Activated T-cell treated with anti-CD3 and anti-CD28 coated beads, Interleukin-2, amount 50 U/mL, for 72 hours (primary cell): ENCODE data around the gene PHF23. TPM values are rescaled to one million over a fixed set of nuclear protein-coding genes. Genes with fewer than 3 reads are reported as not detected.

Source experiments
- ATAC-seq, 2 donors: fragments of 150-1000 bp; cut with Tn5 transposase; replicated peaks in 1 of 2; 2 replicates each; pipeline ENCODE4 v1.10.0; 2021; ENCODE audit warnings: moderate library complexity in 2 of 2, mild to moderate bottlenecking in 1 of 2
- DNase-seq, 2 donors: peaks; one replicate each; pipeline ENCODE4 v3.0.0; 2021 to 2022; ENCODE audit warnings: mixed read lengths in 1 of 2
- H3K27ac Mint-ChIP-seq: one replicate; pipeline ENCODE4 v1.8.0; 2022; ENCODE audit warnings: mild to moderate bottlenecking, moderate library complexity, mixed read lengths
- H3K27me3 Mint-ChIP-seq: one replicate; pipeline ENCODE4 v1.8.0; 2022; ENCODE audit warnings: low read depth, mixed read lengths
- H3K36me3 Mint-ChIP-seq, 2 donors: one replicate each; pipeline ENCODE4 v1.8.0; 2022; ENCODE audit warnings: mixed read lengths in 2 of 2, mild to moderate bottlenecking in 1 of 2; ENCODE audit not compliant: insufficient read depth in 2 of 2
- H3K4me1 Mint-ChIP-seq: one replicate; pipeline ENCODE4 v1.8.0; 2022; ENCODE audit warnings: low read depth, mixed read lengths
- H3K4me3 Mint-ChIP-seq, 2 donors: one replicate each; pipeline ENCODE4 v1.8.0; 2022; ENCODE audit warnings: mild to moderate bottlenecking in 2 of 2, mixed read lengths in 2 of 2, moderate library complexity in 2 of 2
- H3K9me3 Mint-ChIP-seq, 2 donors: one replicate each; pipeline ENCODE4 v1.8.0; 2022; ENCODE audit warnings: mixed read lengths in 2 of 2
- total RNA-seq, 2 donors: library from RNA; stranded (reverse); gene quantifications; one replicate each; pipeline ENCODE4 v1.2.3, GENCODE V29; 2022

Gene PHF23
- total RNA-seq, 2 donors from 2014 or later, result 28.9 to 32.2 TPM

- Mint-ChIP-seq H3K4me3 (no peak overlapping the region), H3K27ac (no peak overlapping the region), H3K9me3 (no peaks in the 10 kb centered on the region), H3K36me3 (no peaks in the 10 kb centered on the region), H3K4me1 (peaks cover 39% of the 10 kb centered on the region), H3K27me3 (no peaks in the 10 kb centered on the region)
- ATAC-seq (no peak), DNase-seq (no peak)
Measured at GRCh38 chr17:7208027-7208571, 31.2 kb downstream of the PHF23 start.

GRCh38 chr17:7207120-7208001 is 31.9 kb downstream of the PHF23 start:
- Mint-ChIP-seq H3K9me3 (no peaks in the 10 kb centered on the region), H3K4me3 (peak overlapping the region in 1 of 2 donors; percentile 39), H3K27ac (no peak overlapping the region), H3K4me1 (peaks cover 39% of the 10 kb centered on the region), H3K36me3 (no peaks in the 10 kb centered on the region), H3K27me3 (no peaks in the 10 kb centered on the region)
- no peak for DNase-seq
- ATAC-seq, result no peak

GRCh38 chr17:7205561-7205960 is 33.7 kb downstream of the PHF23 start:
- Mint-ChIP-seq H3K4me3 (peak overlapping the region; percentile 75 to 88), H3K27me3 (no peaks in the 10 kb centered on the region), H3K4me1 (peaks cover 33% of the 10 kb centered on the region), H3K36me3 (no peaks in the 10 kb centered on the region), H3K27ac (peak overlapping the region; percentile 51), H3K9me3 (no peaks in the 10 kb centered on the region)
- DNase-seq (no peak), ATAC-seq (no peak)

- DNase-seq (peak; percentile 93 to 94), ATAC-seq (peak; percentile 89)
- peak overlapping the region; percentile 75 to 88 for H3K4me3 Mint-ChIP-seq
- no peaks in the 10 kb centered on the region for H3K36me3 Mint-ChIP-seq
- H3K27me3 Mint-ChIP-seq, result no peaks in the 10 kb centered on the region
- H3K4me1 Mint-ChIP-seq, result peaks cover 33% of the 10 kb centered on the region
- H3K9me3 Mint-ChIP-seq, result no peaks in the 10 kb centered on the region
- H3K27ac Mint-ChIP-seq, result peak overlapping the region; percentile 51
Measured at GRCh38 chr17:7204828-7205461, 34.3 kb downstream of the PHF23 start.

GRCh38 chr17:7204336-7204735 is 34.9 kb downstream of the PHF23 start:
- Mint-ChIP-seq H3K4me1 (peaks cover 33% of the 10 kb centered on the region), H3K4me3 (peak overlapping the region; percentile 75 to 88), H3K27ac (peak overlapping the region; percentile 20), H3K9me3 (no peaks in the 10 kb centered on the region), H3K36me3 (no peaks in the 10 kb centered on the region), H3K27me3 (no peaks in the 10 kb centered on the region)
- no peak for DNase-seq
- no peak for ATAC-seq

- no peaks in the 10 kb centered on the region for H3K9me3 Mint-ChIP-seq
- no peak overlapping the region for H3K27ac Mint-ChIP-seq
- no peaks in the 10 kb centered on the region for H3K27me3 Mint-ChIP-seq
- peak overlapping the region; percentile 35 to 47 for H3K4me3 Mint-ChIP-seq
- peaks cover 33% of the 10 kb centered on the region for H3K4me1 Mint-ChIP-seq
- ATAC-seq (no peak), DNase-seq (no peak)
- no peaks in the 10 kb centered on the region for H3K36me3 Mint-ChIP-seq
Measured at GRCh38 chr17:7203391-7203790, 35.9 kb downstream of the PHF23 start.

- H3K27me3 Mint-ChIP-seq, result no peaks in the 10 kb centered on the region
- H3K9me3 Mint-ChIP-seq, result no peaks in the 10 kb centered on the region
- H3K36me3 Mint-ChIP-seq, result peaks cover 0 to 3% of the 10 kb centered on the region in 2 donors
- no peak overlapping the region for H3K27ac Mint-ChIP-seq
- ATAC-seq (no peak), DNase-seq (no peak)
- H3K4me3 Mint-ChIP-seq, result no peak overlapping the region
- H3K4me1 Mint-ChIP-seq, result no peaks in the 10 kb centered on the region
Measured at GRCh38 chr17:7196651-7197401, 42.4 kb downstream of the PHF23 start.

GRCh38 chr17:7195971-7196370 is 43.3 kb downstream of the PHF23 start:
- Mint-ChIP-seq H3K4me3 (no peak overlapping the region), H3K36me3 (peaks cover 0 to 3% of the 10 kb centered on the region in 2 donors), H3K27me3 (no peaks in the 10 kb centered on the region), H3K27ac (no peak overlapping the region), H3K4me1 (no peaks in the 10 kb centered on the region), H3K9me3 (no peaks in the 10 kb centered on the region)
- ATAC-seq (no peak), DNase-seq (no peak)

- Mint-ChIP-seq H3K27ac (no peak overlapping the region), H3K9me3 (no peaks in the 10 kb centered on the region), H3K36me3 (peaks cover 0 to 3% of the 10 kb centered on the region in 2 donors), H3K27me3 (no peaks in the 10 kb centered on the region), H3K4me1 (no peaks in the 10 kb centered on the region), H3K4me3 (no peak overlapping the region)
- DNase-seq (no peak), ATAC-seq (no peak)
Measured at GRCh38 chr17:7192271-7192937, 46.9 kb downstream of the PHF23 start.

- Mint-ChIP-seq H3K27ac (no peak overlapping the region), H3K4me1 (no peaks in the 10 kb centered on the region), H3K4me3 (no peak overlapping the region), H3K36me3 (peaks cover 0 to 3% of the 10 kb centered on the region in 2 donors), H3K27me3 (no peaks in the 10 kb centered on the region), H3K9me3 (no peaks in the 10 kb centered on the region)
- no peak for DNase-seq
- no peak for ATAC-seq
Measured at GRCh38 chr17:7191571-7192270, 47.5 kb downstream of the PHF23 start.

GRCh38 chr17:7191069-7191468 is 48.2 kb downstream of the PHF23 start:
- Mint-ChIP-seq H3K27me3 (no peaks in the 10 kb centered on the region), H3K36me3 (peaks cover 0 to 3% of the 10 kb centered on the region in 2 donors), H3K4me3 (no peak overlapping the region), H3K4me1 (no peaks in the 10 kb centered on the region), H3K27ac (no peak overlapping the region), H3K9me3 (no peaks in the 10 kb centered on the region)
- DNase-seq, result no peak
- ATAC-seq, result no peak

GRCh38 chr17:7190276-7190917 is 48.9 kb downstream of the PHF23 start:
- H3K27ac Mint-ChIP-seq, result no peak overlapping the region
- H3K36me3 Mint-ChIP-seq, result peaks cover 0 to 3% of the 10 kb centered on the region in 2 donors
- ATAC-seq (no peak), DNase-seq (no peak)
- H3K27me3 Mint-ChIP-seq, result no peaks in the 10 kb centered on the region
- H3K4me3 Mint-ChIP-seq, result no peak overlapping the region
- H3K9me3 Mint-ChIP-seq, result no peaks in the 10 kb centered on the region
- no peaks in the 10 kb centered on the region for H3K4me1 Mint-ChIP-seq
